Stimulated activated CD8-positive, alpha-beta memory T cell treated with anti-CD3 and anti-CD28 coated beads, Interleukin-2, amount 100 ng/mL, for 48 hours (primary cell): Measurements from ENCODE around the gene SLX4.
"Not testable (repeated sequence)": the region's sequence is repeated elsewhere in the genome, so short reads cannot be mapped to it uniquely, and the experiment has no call there.

ENCODE experiments used
- DNase-seq, 2 donors: peaks; one replicate each; pipeline ENCODE4 v3.0.0-alpha.2; 2020; ENCODE audit warnings: low read depth in 2 of 2

The SLX4 gene

GRCh38 chr16:3611146-3611975 lies at the start of gene SLX4:
Gene SLX4 (minus strand): TSS chr16:3611606. CDS start chr16:3608964, 2,642 bp downstream.
- peak; percentile 83 to 89 for DNase-seq

- no peak for DNase-seq
Observed at GRCh38 chr16:3659251-3659650, 47.8 kb upstream of the SLX4 start.

- DNase-seq = peak in 1 of 2 donors; percentile 32
Observed at GRCh38 chr16:3656491-3657468, 45.4 kb upstream of the SLX4 start.

- DNase-seq = not testable (repeated sequence)
Observed at GRCh38 chr16:3656160-3656490, 44.7 kb upstream of the SLX4 start.

GRCh38 chr16:3655396-3656159 lies 44.2 kb upstream of the SLX4 start:
- DNase-seq = no peak

GRCh38 chr16:3655030-3655395 lies 43.6 kb upstream of the SLX4 start:
- DNase-seq = no peak

- DNase-seq = peak; percentile 29 to 39
Observed at GRCh38 chr16:3654249-3654991, 43.0 kb upstream of the SLX4 start, which contains the start of gene DNASE1. Gene DNASE1 (plus strand): TSS chr16:3654691. CDS start chr16:3655374, 683 bp downstream.

- no peak for DNase-seq
Observed at GRCh38 chr16:3652373-3653195, 41.2 kb upstream of the SLX4 start.

- DNase-seq = no peak
Observed at GRCh38 chr16:3651461-3652372, 40.3 kb upstream of the SLX4 start.

GRCh38 chr16:3650631-3651265 lies 39.3 kb upstream of the SLX4 start:
- DNase-seq = no peak

- no peak for DNase-seq
Observed at GRCh38 chr16:3646348-3646920, 35.0 kb upstream of the SLX4 start.

GRCh38 chr16:3645504-3646347 lies 34.3 kb upstream of the SLX4 start:
- no peak for DNase-seq

- DNase-seq = no peak
Observed at GRCh38 chr16:3645108-3645503, 33.7 kb upstream of the SLX4 start.

- no peak for DNase-seq
Observed at GRCh38 chr16:3643095-3643730, 31.8 kb upstream of the SLX4 start.

- DNase-seq = no peak
Observed at GRCh38 chr16:3642397-3643094, 31.1 kb upstream of the SLX4 start.

GRCh38 chr16:3641801-3642396 lies 30.5 kb upstream of the SLX4 start:
- no peak for DNase-seq
